Epithelial cell of esophagus (primary cell): Measurements from ENCODE around the gene GUCY2D.

Experiments
- DNase-seq: peaks from one replicate; pipeline ENCODE4 v3.0.0; 2010; ENCODE audit warnings: low read depth
- H3K4me3 ChIP-seq: 2 replicates; pipeline ENCODE4 v1.5.1; 2011; ENCODE audit warnings: mild to moderate bottlenecking, low read length, control low read depth
- CTCF ChIP-seq: IDR thresholded peaks from 2 replicates; pipeline ENCODE4 v1.5.1; 2011; ENCODE audit warnings: low read depth, mild to moderate bottlenecking, low read length, control low read depth, inconsistent platforms; ENCODE audit not compliant: insufficient read depth; ENCODE audit errors: missing control alignments

Gene GUCY2D

GRCh38 chr17:7967751-7968150 lies 34.7 kb upstream of the GUCY2D start:
- H3K4me3 ChIP-seq, result no peak overlapping the region
- TF ChIP-seq CTCF, result no peak
- DNase-seq, result no peak

- no peak for DNase-seq
- no peak for TF ChIP-seq CTCF
- H3K4me3 ChIP-seq, result no peak overlapping the region
Measured at GRCh38 chr17:7969433-7969832, 33.0 kb upstream of the GUCY2D start.

- TF ChIP-seq CTCF, result no peak
- no peak for DNase-seq
- no peak overlapping the region for H3K4me3 ChIP-seq
Measured at GRCh38 chr17:7971651-7972050, 30.8 kb upstream of the GUCY2D start.

GRCh38 chr17:7972131-7972785 lies 30.2 kb upstream of the GUCY2D start:
- TF ChIP-seq CTCF, result no peak
- no peak overlapping the region for H3K4me3 ChIP-seq
- DNase-seq, result no peak

- TF ChIP-seq CTCF, result no peak
- no peak overlapping the region for H3K4me3 ChIP-seq
- no peak for DNase-seq
Measured at GRCh38 chr17:7974638-7975131, 27.7 kb upstream of the GUCY2D start.

GRCh38 chr17:7977039-7977438 lies 25.4 kb upstream of the GUCY2D start:
- no peak for DNase-seq
- H3K4me3 ChIP-seq, result no peak overlapping the region
- no peak for TF ChIP-seq CTCF

GRCh38 chr17:7977805-7978204 lies 24.6 kb upstream of the GUCY2D start:
- no peak overlapping the region for H3K4me3 ChIP-seq
- TF ChIP-seq CTCF, result no peak
- DNase-seq, result no peak
